Smooth muscle cell (in vitro differentiated cells): ENCODE data around the gene PPOX. TPM values are rescaled to one million over a fixed set of nuclear protein-coding genes. Genes with fewer than 3 reads are reported as not detected.

Source experiments
- DNase-seq: peaks from one replicate; lab custom pipeline; 2025; ENCODE audit not compliant: unreplicated experiment; lab: John Stamatoyannopoulos, UW
- H2AFZ ChIP-seq: fragments of 200-600 bp; sonication (generic); 2 replicates; pipeline ENCODE4 v1.6.0; 2016; ENCODE audit warnings: antibody characterized with exemption, low read depth, mild to moderate bottlenecking
- H3F3A ChIP-seq: fragments of 200-600 bp; sonication (generic); 2 replicates; pipeline ENCODE4 v1.6.0; 2017; ENCODE audit warnings: antibody characterized with exemption, low read depth
- H3K27ac ChIP-seq: fragments of 200-600 bp; sonication (generic); 2 replicates; pipeline ENCODE4 v1.5.1; 2016; ENCODE audit warnings: low read depth, mild to moderate bottlenecking
- H3K27me3 ChIP-seq: fragments of 200-600 bp; sonication (generic); 2 replicates; pipeline ENCODE4 v1.6.1; 2016; ENCODE audit warnings: low read depth, mild to moderate bottlenecking
- H3K36me3 ChIP-seq: fragments of 200-600 bp; sonication (generic); 2 replicates; pipeline ENCODE4 v1.5.1; 2016; ENCODE audit warnings: low read depth
- H3K4me1 ChIP-seq: fragments of 200-600 bp; sonication (generic); 2 replicates; pipeline ENCODE4 v1.5.1; 2016; ENCODE audit warnings: low read depth
- H3K4me2 ChIP-seq: fragments of 200-600 bp; sonication (generic); 2 replicates; pipeline ENCODE4 v1.6.0; 2016; ENCODE audit warnings: mild to moderate bottlenecking
- H3K4me3 ChIP-seq: fragments of 200-600 bp; sonication (generic); 2 replicates; pipeline ENCODE4 v1.5.1; 2016; ENCODE audit warnings: mild to moderate bottlenecking
- H3K79me2 ChIP-seq: fragments of 200-600 bp; sonication (generic); 2 replicates; pipeline ENCODE4 v1.6.0; 2016; ENCODE audit warnings: low read depth, mild to moderate bottlenecking
- H3K9ac ChIP-seq: fragments of 200-600 bp; sonication (generic); 2 replicates; pipeline ENCODE4 v1.6.0; 2016; ENCODE audit warnings: low read depth
- H3K9me3 ChIP-seq: fragments of 200-600 bp; sonication (generic); replicated peaks from 2 replicates; pipeline ENCODE4 v1.5.1; 2016; ENCODE audit warnings: low read depth
- H4K20me1 ChIP-seq: fragments of 200-600 bp; sonication (generic); 2 replicates; pipeline ENCODE4 v1.6.0; 2016; ENCODE audit warnings: low read depth
- CTCF ChIP-seq: fragments of 200-600 bp; sonication (generic); IDR thresholded peaks from 2 replicates; pipeline ENCODE4 v1.5.1; 2017; ENCODE audit warnings: borderline replicate concordance, mild to moderate bottlenecking, antibody characterized with exemption; ENCODE audit not compliant: insufficient read depth, poor library complexity, severe bottlenecking
- WGBS: methylation state at CpG from one replicate; pipeline ENCODE4 v1.1.7; 2016; ENCODE audit warnings: low lambda C conversion rate; 5-methylcytosine and 5-hydroxymethylcytosine counted together
- polyA plus RNA-seq: library from polyadenylated mRNA; unstranded; fragments of >200 nt; fragmentation: Nextera tagmentation; extraction: Ambion mirVana; gene quantifications from 2 replicates; pipeline ENCODE4 v1.2.1, GENCODE V29; 2016
- total RNA-seq: library from RNA; depleted of rRNA; stranded (reverse); fragments of >200 nt; gene quantifications from 2 replicates; pipeline ENCODE4 v1.2.3, GENCODE V29; 2014

PPOX gene
- total and polyA plus RNA-seq, 2 experiments from 2014 or later, result 16.5 to 23.8 TPM

- Histone ChIP-seq H3K9me3 (no peaks in the 10 kb centered on the region), H3K9ac (peak overlapping the region; percentile 65), H3K27ac (peak overlapping the region; percentile 92), H3K27me3 (no peaks in the 10 kb centered on the region), H4K20me1 (no peaks in the 10 kb centered on the region), H3K4me1 (peaks cover 13% of the 10 kb centered on the region), H3K4me2 (peak overlapping the region; percentile 79), H3K4me3 (no peak overlapping the region), H2AFZ (peak overlapping the region; percentile 67), H3K36me3 (peaks cover 19% of the 10 kb centered on the region), H3K79me2 (no peaks in the 10 kb centered on the region), H3F3A (peaks cover 15% of the 10 kb centered on the region)
- no peak for DNase-seq
- WGBS, result 35% methylated on average over 7 of the region's 7 CpGs
- no peak for TF ChIP-seq CTCF
These were observed 50.9 kb downstream of the PPOX start for GRCh38 chr1:161216945-161217712.

- no peaks in the 10 kb centered on the region for H4K20me1 ChIP-seq
- DNase-seq, result no peak
These were observed 51.6 kb downstream of the PPOX start for GRCh38 chr1:161217831-161218230.

GRCh38 chr1:161218301-161219077, 52.3 kb downstream of the PPOX start:
- Histone ChIP-seq H3K9ac (no peak overlapping the region), H3F3A (peaks cover 15% of the 10 kb centered on the region), H3K4me2 (no peak overlapping the region), H3K4me3 (no peak overlapping the region), H3K27me3 (no peaks in the 10 kb centered on the region), H4K20me1 (no peaks in the 10 kb centered on the region), H3K4me1 (peaks cover 13% of the 10 kb centered on the region), H2AFZ (no peak overlapping the region), H3K36me3 (peaks cover 5% of the 10 kb centered on the region), H3K27ac (no peak overlapping the region), H3K79me2 (no peaks in the 10 kb centered on the region), H3K9me3 (no peaks in the 10 kb centered on the region)
- DNase-seq, result no peak
- TF ChIP-seq CTCF, result no peak
- WGBS, result 85% methylated on average over 8 of the region's 8 CpGs

More at GRCh38 chr1:161217831-161218230, 51.6 kb downstream of the PPOX start:
- Histone ChIP-seq H3F3A (peaks cover 15% of the 10 kb centered on the region), H3K27ac (peak overlapping the region; percentile 92), H3K9ac (no peak overlapping the region), H3K36me3 (peaks cover 12% of the 10 kb centered on the region), H3K27me3 (no peaks in the 10 kb centered on the region), H3K4me2 (no peak overlapping the region), H3K4me1 (peaks cover 13% of the 10 kb centered on the region), H3K79me2 (no peaks in the 10 kb centered on the region), H2AFZ (no peak overlapping the region), H3K4me3 (no peak overlapping the region), H3K9me3 (no peaks in the 10 kb centered on the region)
- no peak for TF ChIP-seq CTCF
- 88% methylated on average over 6 of the region's 6 CpGs for WGBS
